ENCODE measurements around the gene MCF2L.
"Not testable (repeated sequence)": the region's sequence is repeated elsewhere in the genome, so short reads cannot be mapped to it uniquely, and the experiment has no call there.

Gene MCF2L

GRCh38 chr13:113018676-113019465, 49.9 kb downstream of the MCF2L start:
- no peak for DNase-seq

- no peak for DNase-seq
Measured at GRCh38 chr13:113020323-113021080, 51.5 kb downstream of the MCF2L start.

GRCh38 chr13:113021391-113021790, 52.4 kb downstream of the MCF2L start:
- no peak for DNase-seq

GRCh38 chr13:113021811-113022210, 52.8 kb downstream of the MCF2L start:
- no peak for DNase-seq

GRCh38 chr13:113022391-113022744, 53.4 kb downstream of the MCF2L start:
- DNase-seq, result no peak

- no peak for DNase-seq
Measured at GRCh38 chr13:113022745-113023574, 53.9 kb downstream of the MCF2L start.

GRCh38 chr13:113023694-113024430, 54.8 kb downstream of the MCF2L start:
- DNase-seq, result no peak

- DNase-seq, result no peak
Measured at GRCh38 chr13:113024466-113024865, 55.5 kb downstream of the MCF2L start.

GRCh38 chr13:113026391-113026910, 57.4 kb downstream of the MCF2L start:
- DNase-seq, result no peak

GRCh38 chr13:113027095-113027494, 58.1 kb downstream of the MCF2L start:
- DNase-seq, result no peak

- no peak for DNase-seq
Measured at GRCh38 chr13:113027566-113027965, 58.6 kb downstream of the MCF2L start.

GRCh38 chr13:113028336-113029060, 59.5 kb downstream of the MCF2L start:
- no peak for DNase-seq

GRCh38 chr13:113029061-113029445, 60.0 kb downstream of the MCF2L start:
- no peak for DNase-seq

GRCh38 chr13:113029487-113030258, 60.7 kb downstream of the MCF2L start:
- DNase-seq, result no peak

- DNase-seq, result not testable (repeated sequence)
Measured at GRCh38 chr13:113030259-113030640, 61.2 kb downstream of the MCF2L start.

- DNase-seq, result no peak
Measured at GRCh38 chr13:113031465-113031864, 62.5 kb downstream of the MCF2L start.

GRCh38 chr13:113032291-113032690, 63.3 kb downstream of the MCF2L start:
- no peak for DNase-seq

- no peak for DNase-seq
Measured at GRCh38 chr13:113033054-113033850, 64.2 kb downstream of the MCF2L start.

GRCh38 chr13:113034451-113035212, 65.6 kb downstream of the MCF2L start:
- DNase-seq, result no peak

Measured in activated gamma-delta T cell (primary cell).